Measurements from ENCODE around the gene SLC25A17.
A peak's percentile ranks its signal among the peaks of the same experiment; 100 is the strongest.

The SLC25A17 gene

DNA sequence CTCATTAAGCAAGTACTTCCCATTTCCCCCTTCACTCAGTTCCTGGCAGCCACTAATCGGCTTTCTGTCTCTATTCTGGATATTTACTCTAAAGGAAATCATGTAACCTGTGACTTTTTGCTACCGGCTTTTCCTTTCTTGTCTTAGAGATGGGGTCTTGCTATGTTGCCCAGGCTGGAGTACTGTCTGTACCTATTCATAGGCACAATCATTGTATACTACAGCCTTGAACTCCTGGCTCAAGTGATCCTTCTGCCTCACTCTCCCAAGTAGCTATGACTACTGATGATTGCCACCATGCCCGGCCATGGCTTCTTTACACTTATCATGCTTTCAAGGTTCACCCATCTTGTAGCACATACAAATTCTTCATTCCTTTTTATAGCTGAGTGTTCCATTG lies 12.4 kb downstream of the SLC25A17 start:
- Histone ChIP-seq H3K4me2 (ENCODE audit: low read length) (no peak overlapping the region), H3K4me1 (ENCODE audit: low read length) (peaks cover 14% of the 10 kb centered on the region), H3K27ac (ENCODE audit: low read length) (no peak overlapping the region), H3K9ac (ENCODE audit: low read length) (no peak overlapping the region), H3K36me3 (replicated peaks; ENCODE audit: low read depth, low read length) (peaks cover 26% of the 10 kb centered on the region), H3K27me3 (ENCODE audit: low read depth, low read length) (no peaks in the 10 kb centered on the region), H3K9me3 (ENCODE audit: insufficient read depth, low read length) (no peaks in the 10 kb centered on the region), H4K20me1 (ENCODE audit: insufficient read depth, low read length) (peaks cover 58% of the 10 kb centered on the region), H3K4me3 (ENCODE audit: low read length) (no peak overlapping the region), H3K79me2 (ENCODE audit: low read length) (peaks cover 98% of the 10 kb centered on the region), H2AFZ (ENCODE audit: low read depth, low read length) (no peak overlapping the region)
- TF ChIP-seq EZH2phosphoT487 (IDR thresholded peaks at IDR 0.05; ENCODE audit: low read depth) (no peak), CTCF (IDR thresholded peaks at IDR 0.05; ENCODE audit: low read depth, low read length) (no peak)

GRCh38 chr22:40805699-40806203 lies 13.4 kb downstream of the SLC25A17 start:
- H2AFZ ChIP-seq (ENCODE audit: low read depth, low read length): no peak overlapping the region
- no peak overlapping the region for H3K27ac ChIP-seq (ENCODE audit: low read length)
- H3K9me3 ChIP-seq (ENCODE audit: insufficient read depth, low read length): no peaks in the 10 kb centered on the region
- no peaks in the 10 kb centered on the region for H3K27me3 ChIP-seq (ENCODE audit: low read depth, low read length)
- H3K36me3 ChIP-seq (replicated peaks; ENCODE audit: low read depth, low read length): peaks cover 26% of the 10 kb centered on the region
- peaks cover 14% of the 10 kb centered on the region for H3K4me1 ChIP-seq (ENCODE audit: low read length)
- H4K20me1 ChIP-seq (ENCODE audit: insufficient read depth, low read length): peaks cover 52% of the 10 kb centered on the region
- H3K4me3 ChIP-seq (ENCODE audit: low read length): no peak overlapping the region
- no peak overlapping the region for H3K9ac ChIP-seq (ENCODE audit: low read length)
- peaks cover 95% of the 10 kb centered on the region for H3K79me2 ChIP-seq (ENCODE audit: low read length)
- no peak overlapping the region for H3K4me2 ChIP-seq (ENCODE audit: low read length)
- TF ChIP-seq CTCF (IDR thresholded peaks at IDR 0.05; ENCODE audit: low read depth, low read length): no peak
- no peak for TF ChIP-seq EZH2phosphoT487 (IDR thresholded peaks at IDR 0.05; ENCODE audit: low read depth)

DNA sequence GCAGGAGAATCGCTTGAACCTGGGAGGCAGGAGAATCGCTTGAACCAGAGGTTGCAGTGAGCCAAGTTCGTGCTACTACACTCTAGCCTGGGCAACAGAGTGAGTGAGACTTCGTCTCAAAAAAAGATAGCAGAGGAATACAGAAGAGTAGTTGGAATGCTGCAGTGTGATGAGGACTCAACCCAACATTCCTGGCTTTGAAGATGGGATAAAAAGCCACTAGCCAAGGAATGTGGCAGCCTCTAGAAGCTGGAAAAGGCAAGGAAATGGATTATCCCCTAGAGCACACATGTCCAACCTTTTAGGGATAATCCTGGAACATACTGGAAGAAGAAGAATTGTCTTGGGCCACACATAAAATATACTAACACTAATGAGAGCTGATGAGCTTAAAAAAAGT lies 13.9 kb downstream of the SLC25A17 start:
- peaks cover 95% of the 10 kb centered on the region for H3K79me2 ChIP-seq (ENCODE audit: low read length)
- TF ChIP-seq CTCF (IDR thresholded peaks at IDR 0.05; ENCODE audit: low read depth, low read length) (no peak), EZH2phosphoT487 (IDR thresholded peaks at IDR 0.05; ENCODE audit: low read depth) (no peak)
- H3K9me3 ChIP-seq (ENCODE audit: insufficient read depth, low read length): no peaks in the 10 kb centered on the region
- no peak overlapping the region for H2AFZ ChIP-seq (ENCODE audit: low read depth, low read length)
- H3K4me2 ChIP-seq (ENCODE audit: low read length): no peak overlapping the region
- peaks cover 52% of the 10 kb centered on the region for H4K20me1 ChIP-seq (ENCODE audit: insufficient read depth, low read length)
- peaks cover 26% of the 10 kb centered on the region for H3K36me3 ChIP-seq (replicated peaks; ENCODE audit: low read depth, low read length)
- H3K27me3 ChIP-seq (ENCODE audit: low read depth, low read length): no peaks in the 10 kb centered on the region
- no peak overlapping the region for H3K9ac ChIP-seq (ENCODE audit: low read length)
- H3K4me3 ChIP-seq (ENCODE audit: low read length): no peak overlapping the region
- H3K27ac ChIP-seq (ENCODE audit: low read length): no peak overlapping the region
- peaks cover 14% of the 10 kb centered on the region for H3K4me1 ChIP-seq (ENCODE audit: low read length)

GRCh38 chr22:40803321-40803720 lies 15.8 kb downstream of the SLC25A17 start:
- Histone ChIP-seq H3K4me3 (ENCODE audit: low read length) (no peak overlapping the region), H3K9ac (ENCODE audit: low read length) (no peak overlapping the region), H3K4me2 (ENCODE audit: low read length) (peak overlapping the region; percentile 40), H3K79me2 (ENCODE audit: low read length) (peaks cover 79% of the 10 kb centered on the region), H3K4me1 (ENCODE audit: low read length) (peaks cover 14% of the 10 kb centered on the region), H3K36me3 (replicated peaks; ENCODE audit: low read depth, low read length) (peaks cover 29% of the 10 kb centered on the region), H4K20me1 (ENCODE audit: insufficient read depth, low read length) (peaks cover 42% of the 10 kb centered on the region), H2AFZ (ENCODE audit: low read depth, low read length) (no peak overlapping the region), H3K9me3 (ENCODE audit: insufficient read depth, low read length) (no peaks in the 10 kb centered on the region), H3K27ac (ENCODE audit: low read length) (peak overlapping the region; percentile 57), H3K27me3 (ENCODE audit: low read depth, low read length) (no peaks in the 10 kb centered on the region)
- TF ChIP-seq CTCF (IDR thresholded peaks at IDR 0.05; ENCODE audit: low read depth, low read length): no peak
- no peak for TF ChIP-seq EZH2phosphoT487 (IDR thresholded peaks at IDR 0.05; ENCODE audit: low read depth)
